Stimulated activated effector memory CD8-positive, alpha-beta T cell treated with anti-CD3 and anti-CD28 coated beads, Interleukin-12 subunit alpha, Interleukin-12 subunit beta, amount 100 ng/mL, for 72 hours (primary cell): ENCODE data around the gene CLDND2.

Experiments used
- ATAC-seq: fragments of 150-1000 bp; cut with Tn5 transposase; 2 replicates; pipeline ENCODE4 v1.10.0; 2021
- DNase-seq, 2 donors: peaks; one replicate each; pipeline ENCODE4 v3.0.0; 2021 to 2022; ENCODE audit warnings: low spot score in 2 of 2
- H3K27ac Mint-ChIP-seq: one replicate; pipeline ENCODE4 v1.8.0; 2022; ENCODE audit warnings: mild to moderate bottlenecking, mixed read lengths
- H3K36me3 Mint-ChIP-seq: one replicate; pipeline ENCODE4 v1.8.0; 2022; ENCODE audit warnings: mild to moderate bottlenecking, mixed read lengths
- H3K4me1 Mint-ChIP-seq: one replicate; pipeline ENCODE4 v1.8.0; 2022; ENCODE audit warnings: mixed read lengths
- H3K4me3 Mint-ChIP-seq: one replicate; pipeline ENCODE4 v1.8.0; 2022; ENCODE audit warnings: mild to moderate bottlenecking, mixed read lengths
- H3K9me3 Mint-ChIP-seq: one replicate; pipeline ENCODE4 v1.8.0; 2022; ENCODE audit warnings: mixed read lengths

CLDND2 gene

DNA sequence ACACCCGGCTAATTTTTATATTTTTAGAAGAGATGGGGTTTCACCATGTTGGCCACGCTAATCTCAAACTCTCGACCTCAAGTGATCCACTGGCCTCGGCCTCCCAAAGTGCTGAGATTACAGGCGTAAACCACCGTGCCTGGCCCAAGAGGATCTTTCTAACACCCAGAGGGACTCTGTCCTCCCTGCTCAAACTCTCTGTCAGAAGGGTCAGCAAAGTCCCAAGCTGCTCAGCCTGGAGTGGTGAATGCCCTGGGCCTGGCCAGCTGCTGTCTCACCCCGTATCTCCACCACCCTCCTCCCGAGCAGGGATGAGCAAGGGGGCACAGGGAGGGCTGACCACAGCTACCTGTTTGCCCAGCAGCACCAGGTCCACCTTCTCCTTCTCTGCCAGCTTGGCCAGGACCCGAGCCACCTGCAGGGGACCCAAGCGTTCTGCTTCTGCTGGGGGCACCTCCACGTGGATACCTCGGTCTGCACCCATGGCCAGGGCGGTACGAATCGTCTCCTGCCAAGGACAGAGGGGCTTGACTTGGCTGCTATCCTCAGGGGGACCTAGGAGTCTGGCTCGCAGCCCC lies 15.9 kb downstream of the CLDND2 start:
- H3K4me1 Mint-ChIP-seq, result peaks cover 33% of the 10 kb centered on the region
- DNase-seq (no peak), ATAC-seq (no peak)
- no peaks in the 10 kb centered on the region for H3K9me3 Mint-ChIP-seq
- peak overlapping the region; percentile 71 for H3K27ac Mint-ChIP-seq
- no peak overlapping the region for H3K4me3 Mint-ChIP-seq
- peaks cover 54% of the 10 kb centered on the region for H3K36me3 Mint-ChIP-seq

DNA sequence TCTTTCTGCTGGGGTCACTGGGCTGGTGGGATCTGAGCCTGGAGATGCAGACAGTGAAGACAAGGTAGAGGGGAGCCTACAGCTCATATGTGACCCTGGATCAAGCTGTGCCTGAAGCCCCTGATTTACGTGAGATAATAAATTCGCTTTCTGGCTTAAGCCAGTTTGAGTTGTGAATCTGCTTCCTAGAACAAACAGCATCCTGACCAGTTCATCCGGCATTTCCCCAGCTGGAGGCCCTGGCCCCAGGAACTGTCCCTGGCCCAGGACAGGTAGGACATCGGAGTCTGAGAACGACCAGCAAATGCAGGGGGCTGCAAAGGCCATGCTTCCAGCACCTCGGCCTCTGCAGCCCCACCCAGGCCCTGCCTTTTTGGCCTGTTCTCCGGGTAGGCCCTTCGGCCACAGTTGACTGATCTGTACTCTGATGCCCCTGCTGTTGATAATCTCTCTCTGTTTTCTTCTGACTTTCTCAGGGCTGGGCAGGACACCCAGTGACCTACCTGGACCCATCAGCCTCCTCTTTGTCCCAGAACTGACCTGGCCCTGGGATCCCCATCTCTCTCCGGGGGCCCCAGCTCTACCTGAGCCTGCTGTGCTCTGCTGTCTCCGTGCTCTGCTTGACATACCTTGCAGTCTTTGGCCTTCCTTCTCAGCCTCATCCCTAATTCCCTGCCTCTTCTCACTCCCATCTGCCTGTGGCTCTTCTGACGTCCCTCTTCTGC lies 17.4 kb downstream of the CLDND2 start:
- ATAC-seq (no peak), DNase-seq (no peak)
- Mint-ChIP-seq H3K27ac (peak overlapping the region; percentile 71), H3K9me3 (no peaks in the 10 kb centered on the region), H3K4me1 (peaks cover 24% of the 10 kb centered on the region), H3K4me3 (no peak overlapping the region), H3K36me3 (peaks cover 56% of the 10 kb centered on the region)

DNA sequence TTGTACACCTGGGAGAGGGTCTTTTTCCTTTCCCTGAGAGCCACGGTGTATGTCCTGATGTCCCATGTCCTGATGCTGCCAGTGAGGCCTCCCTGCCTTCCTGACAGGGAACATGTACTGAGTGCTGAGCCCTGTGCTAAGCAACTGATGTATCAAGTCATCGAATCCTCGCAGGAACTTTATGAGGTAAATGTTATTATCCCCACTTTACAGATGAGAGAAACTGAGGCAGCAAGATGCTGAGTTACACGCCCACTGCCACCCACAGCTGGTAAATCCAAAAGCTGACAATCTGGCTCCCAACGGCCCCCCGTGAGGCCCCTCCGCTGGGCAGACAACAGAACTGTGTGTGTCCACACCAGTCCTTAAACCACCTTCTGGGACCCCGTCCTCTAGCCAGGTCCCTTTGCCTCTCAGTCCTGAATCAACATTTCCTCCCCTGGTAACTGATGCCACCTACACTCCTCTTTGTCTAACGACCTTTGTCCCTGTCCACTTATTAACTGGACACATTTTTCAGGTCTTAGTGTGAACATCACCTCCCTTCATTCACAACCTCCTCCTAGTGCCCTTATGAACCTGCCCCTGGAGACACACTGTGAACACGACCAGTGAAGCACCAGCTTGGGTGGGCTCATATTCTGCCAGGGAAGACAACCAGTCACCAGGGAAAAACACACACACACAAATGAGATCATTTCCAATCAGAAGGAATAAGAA lies 21.4 kb downstream of the CLDND2 start:
- Mint-ChIP-seq H3K9me3 (no peaks in the 10 kb centered on the region), H3K4me1 (peaks cover 24% of the 10 kb centered on the region), H3K27ac (peak overlapping the region; percentile 36), H3K4me3 (no peak overlapping the region), H3K36me3 (peaks cover 59% of the 10 kb centered on the region)
- ATAC-seq, result no peak
- DNase-seq, result no peak

DNA sequence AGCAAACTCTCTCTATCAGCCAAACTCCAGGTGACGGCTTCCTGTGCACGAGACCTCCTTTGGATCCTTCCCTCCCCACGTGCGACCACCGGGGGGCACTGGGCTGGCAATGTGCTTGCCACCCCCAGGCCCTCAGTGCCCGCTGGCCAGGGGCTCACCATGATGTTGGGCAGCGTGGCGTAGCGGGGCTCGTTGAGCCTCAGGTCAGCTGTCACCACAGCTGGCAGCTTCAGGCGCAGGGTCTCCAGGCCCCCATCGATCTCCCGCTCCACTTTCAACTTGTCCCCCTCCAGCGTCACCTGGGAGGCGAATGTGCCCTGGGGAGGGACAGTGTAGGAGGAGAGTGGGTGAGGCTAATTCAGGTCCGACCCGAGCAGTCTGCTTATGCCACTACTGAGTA lies 22.1 kb downstream of the CLDND2 start:
- Mint-ChIP-seq H3K4me1 (peaks cover 19% of the 10 kb centered on the region), H3K36me3 (peaks cover 53% of the 10 kb centered on the region)
- ATAC-seq, result no peak

DNA sequence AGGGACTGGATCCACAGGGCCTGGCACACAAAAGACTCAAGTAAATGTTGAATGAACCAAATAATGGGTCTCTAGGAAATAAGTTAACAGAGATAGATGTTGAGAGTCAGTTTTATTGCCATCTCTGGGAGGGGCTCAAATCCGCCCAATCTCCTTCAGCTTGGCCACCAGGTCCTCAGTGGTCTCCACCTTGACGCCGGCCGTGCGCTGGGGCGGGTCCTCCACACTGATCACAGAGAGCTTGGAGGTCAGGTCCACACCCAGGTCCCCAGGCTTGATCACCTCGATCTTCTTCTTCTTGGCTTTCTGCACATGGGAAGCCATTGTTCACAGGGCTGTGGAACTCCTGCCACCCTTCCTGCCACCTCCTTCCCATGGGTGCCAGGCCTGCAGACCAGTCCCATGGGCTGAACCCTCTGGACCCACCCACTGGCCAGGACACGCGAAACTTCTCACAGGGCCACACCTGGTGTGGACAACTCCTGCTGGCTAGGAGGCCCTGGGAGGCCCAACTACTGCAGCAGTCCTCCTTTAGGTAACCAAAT lies 23.7 kb downstream of the CLDND2 start:
- no peaks in the 10 kb centered on the region for H3K9me3 Mint-ChIP-seq
- H3K36me3 Mint-ChIP-seq, result peaks cover 42% of the 10 kb centered on the region
- DNase-seq (no peak), ATAC-seq (no peak)
- no peak overlapping the region for H3K4me3 Mint-ChIP-seq
- H3K27ac Mint-ChIP-seq, result peak overlapping the region; percentile 44
- peaks cover 22% of the 10 kb centered on the region for H3K4me1 Mint-ChIP-seq

More for the DNA sequence above, 22.1 kb downstream of the CLDND2 start:
- H3K9me3 Mint-ChIP-seq, result no peaks in the 10 kb centered on the region
- no peak overlapping the region for H3K4me3 Mint-ChIP-seq
- no peak for DNase-seq
- H3K27ac Mint-ChIP-seq, result no peak overlapping the region

DNA sequence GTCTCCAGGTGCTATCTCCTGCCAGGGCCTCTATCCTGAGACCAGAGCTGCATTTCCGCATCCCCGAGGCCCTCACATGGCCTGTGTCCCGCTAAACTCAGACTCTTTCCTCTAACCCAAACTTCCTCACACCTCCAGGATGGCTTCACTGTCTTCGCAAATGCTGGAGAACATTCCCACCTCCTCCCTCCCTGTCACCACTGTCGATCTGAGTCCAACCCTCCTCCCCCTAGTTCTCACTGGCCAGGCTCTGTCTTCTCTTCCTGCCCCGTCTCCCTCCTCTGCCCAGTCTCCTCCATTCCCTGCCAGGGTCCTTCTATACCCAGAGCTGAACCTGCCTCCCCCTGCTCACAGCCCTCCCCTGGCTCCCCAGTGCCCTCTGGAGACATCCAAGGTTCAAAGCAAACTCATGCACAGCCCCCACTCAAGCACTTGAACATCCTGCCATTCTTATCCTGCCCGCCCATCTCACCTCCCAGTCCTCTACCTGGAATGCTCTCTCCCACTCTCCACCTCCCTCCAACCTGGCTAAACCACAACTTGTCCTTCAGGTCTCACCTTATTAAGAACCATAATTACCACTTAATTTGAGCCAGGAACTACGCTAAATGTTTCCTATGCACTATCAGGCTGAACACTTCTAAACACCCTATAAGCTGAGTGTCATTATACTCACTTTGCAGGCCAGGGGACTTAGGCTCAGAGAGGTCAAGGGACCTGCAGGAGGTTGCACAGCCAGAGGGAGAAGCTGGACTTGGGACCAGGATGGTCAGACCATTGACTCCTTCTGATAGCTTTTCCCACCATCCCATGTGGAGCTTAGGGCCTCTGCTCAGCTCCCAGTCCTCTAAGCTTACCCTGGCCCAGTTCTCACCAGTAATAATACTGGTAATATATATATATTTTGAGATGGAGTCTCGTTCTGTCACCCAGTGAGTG lies 25.9 kb downstream of the CLDND2 start:
- DNase-seq, result no peak
- H3K27ac Mint-ChIP-seq, result peak overlapping the region; percentile 23
- no peak for ATAC-seq
- no peak overlapping the region for H3K4me3 Mint-ChIP-seq
- no peaks in the 10 kb centered on the region for H3K9me3 Mint-ChIP-seq
- H3K36me3 Mint-ChIP-seq, result peaks cover 24% of the 10 kb centered on the region
- peaks cover 37% of the 10 kb centered on the region for H3K4me1 Mint-ChIP-seq

DNA sequence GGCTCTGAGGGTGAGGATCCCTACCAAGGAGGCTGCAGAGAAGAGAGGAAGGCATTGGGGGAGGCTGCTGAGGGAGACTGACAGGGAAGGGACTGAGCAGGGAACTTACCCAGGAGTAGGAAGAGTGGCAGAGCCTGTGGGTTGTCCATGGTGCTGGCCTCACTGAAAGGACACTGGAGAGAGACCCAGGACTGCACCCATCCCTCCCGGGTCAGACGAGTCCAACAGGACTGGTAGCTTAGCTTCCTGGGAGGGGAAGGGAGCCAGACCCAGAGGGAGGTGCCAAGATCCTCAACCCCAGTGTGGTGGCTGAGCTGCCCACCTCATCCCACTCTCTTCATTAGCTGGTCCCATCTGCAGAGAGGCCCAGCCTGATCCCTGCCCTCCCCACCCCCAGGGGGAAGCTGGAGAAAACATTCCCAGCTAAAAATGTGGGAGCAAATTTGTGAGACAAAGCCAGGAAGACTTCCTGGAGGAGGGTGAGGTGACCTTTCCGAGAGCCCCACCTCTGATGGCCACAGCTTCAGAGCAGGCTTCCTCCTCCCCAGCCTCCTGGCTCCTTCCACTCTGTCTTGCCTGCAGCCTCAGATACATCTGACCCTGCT lies 26.7 kb downstream of the CLDND2 start, which contains the start of gene VSIG10L:
TSS of gene VSIG10L (minus strand) at position 164 of the 605 bp plus-strand sequence. CDS start at position 149, 15 bp downstream.
- DNase-seq (no peak), ATAC-seq (no peak)
- peak within 1 kb of the TSS; percentile 85 for H3K4me3 Mint-ChIP-seq
- H3K36me3 Mint-ChIP-seq, result peaks cover 21% of the 10 kb centered on the region
- no peaks in the 10 kb centered on the region for H3K9me3 Mint-ChIP-seq
- peaks cover 37% of the 10 kb centered on the region for H3K4me1 Mint-ChIP-seq
- H3K27ac Mint-ChIP-seq, result peak within 1 kb of the TSS; percentile 23

DNA sequence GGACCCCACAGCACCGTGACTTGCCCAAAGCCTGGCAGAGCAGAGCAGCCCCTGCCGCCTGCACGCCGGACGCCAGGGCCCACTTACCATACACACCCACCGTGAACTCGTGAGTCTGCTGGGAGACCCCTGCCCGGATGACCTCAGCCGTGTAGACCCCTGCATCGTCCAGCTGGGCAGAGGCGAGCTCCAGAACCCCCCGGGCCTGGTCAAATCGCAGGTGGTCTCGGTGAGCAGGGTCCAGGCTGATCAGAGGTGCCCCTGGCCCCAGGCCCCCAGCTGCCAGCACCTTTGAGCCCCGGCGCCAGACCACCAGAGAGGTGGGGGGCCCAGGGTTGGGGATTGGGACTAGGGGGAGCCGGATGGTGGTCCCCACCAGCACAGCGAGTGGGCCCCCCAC lies 27.7 kb downstream of the CLDND2 start:
- DNase-seq (no peak), ATAC-seq (no peak)
- no peaks in the 10 kb centered on the region for H3K9me3 Mint-ChIP-seq
- H3K27ac Mint-ChIP-seq, result no peak overlapping the region
- peaks cover 37% of the 10 kb centered on the region for H3K4me1 Mint-ChIP-seq
- peaks cover 21% of the 10 kb centered on the region for H3K36me3 Mint-ChIP-seq
- peak overlapping the region; percentile 85 for H3K4me3 Mint-ChIP-seq

DNA sequence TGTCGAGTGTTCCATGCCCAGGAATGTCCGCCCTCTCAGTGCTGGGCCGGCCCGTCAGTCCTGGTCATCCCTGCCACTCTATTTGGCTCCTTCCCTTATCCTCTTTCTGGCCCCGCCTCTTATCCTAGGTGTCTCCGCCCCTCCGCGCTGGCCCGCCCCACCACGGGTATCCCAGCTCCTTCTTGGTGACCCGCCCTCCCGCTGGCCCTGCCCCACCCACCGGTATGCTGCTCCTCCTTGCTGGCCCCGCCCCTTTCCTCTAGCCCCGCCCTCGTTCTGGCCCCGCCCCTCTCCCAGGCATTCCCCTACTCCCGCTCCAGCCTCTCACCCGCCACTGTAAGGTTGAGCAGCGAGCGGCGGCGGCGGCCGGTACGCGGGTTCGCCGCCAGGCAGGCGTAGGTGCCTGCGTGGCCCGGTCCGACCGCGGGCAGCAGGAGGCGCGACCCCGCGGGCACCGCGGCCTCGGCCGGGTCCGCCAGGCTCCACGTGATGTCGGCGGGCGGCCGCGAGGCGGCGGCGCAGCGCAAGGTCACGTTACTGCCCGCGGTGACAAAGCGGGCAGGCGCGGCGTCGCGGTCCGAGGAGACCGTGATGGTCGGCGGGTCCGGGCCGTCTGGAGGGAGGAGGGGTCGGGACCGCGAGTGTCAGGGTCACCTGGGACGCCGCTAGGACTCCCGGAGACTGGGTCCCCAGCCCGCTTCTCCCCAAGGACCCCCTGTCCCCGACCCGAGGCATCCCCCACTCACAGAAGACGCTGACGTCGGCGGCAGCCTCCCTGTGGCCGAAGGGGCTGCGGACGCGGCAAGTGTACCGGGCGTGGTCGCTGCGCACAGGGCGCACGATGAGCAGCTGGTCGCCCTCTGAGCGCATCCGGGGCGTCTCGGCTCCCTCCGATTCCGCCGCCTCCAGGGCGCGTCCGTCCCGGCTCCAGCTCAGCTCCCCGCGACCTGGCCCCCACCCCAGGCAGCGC lies 28.8 kb downstream of the CLDND2 start:
- ATAC-seq (peak; percentile 86), DNase-seq (peak; percentile 86 to 96)
- Mint-ChIP-seq H3K9me3 (no peaks in the 10 kb centered on the region), H3K4me3 (peak overlapping the region; percentile 85), H3K4me1 (peaks cover 34% of the 10 kb centered on the region), H3K36me3 (peaks cover 18% of the 10 kb centered on the region), H3K27ac (peak overlapping the region; percentile 30)

DNA sequence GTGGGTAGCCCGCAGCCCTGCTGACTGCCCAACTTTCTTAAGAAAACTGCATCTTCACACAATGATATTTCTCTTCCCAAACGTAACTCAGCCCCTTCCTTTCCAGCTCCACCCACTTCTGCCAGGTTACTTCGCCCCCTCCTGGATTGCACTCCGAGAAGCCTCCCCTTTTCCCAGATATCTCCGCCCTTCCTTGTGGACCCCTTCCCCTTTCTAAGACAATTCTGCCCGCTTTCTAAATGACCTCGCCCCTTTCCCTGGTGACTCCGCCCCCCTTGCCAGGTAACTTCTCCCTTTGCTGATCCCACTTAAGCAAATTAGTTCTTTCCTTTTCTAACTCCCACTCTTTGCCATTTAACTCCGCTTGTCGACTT lies 29.5 kb downstream of the CLDND2 start:
- DNase-seq (no peak), ATAC-seq (peak; percentile 3)
- Mint-ChIP-seq H3K36me3 (peaks cover 12% of the 10 kb centered on the region), H3K4me1 (peaks cover 31% of the 10 kb centered on the region), H3K9me3 (no peaks in the 10 kb centered on the region), H3K27ac (peak overlapping the region; percentile 30), H3K4me3 (peak overlapping the region; percentile 85)

DNA sequence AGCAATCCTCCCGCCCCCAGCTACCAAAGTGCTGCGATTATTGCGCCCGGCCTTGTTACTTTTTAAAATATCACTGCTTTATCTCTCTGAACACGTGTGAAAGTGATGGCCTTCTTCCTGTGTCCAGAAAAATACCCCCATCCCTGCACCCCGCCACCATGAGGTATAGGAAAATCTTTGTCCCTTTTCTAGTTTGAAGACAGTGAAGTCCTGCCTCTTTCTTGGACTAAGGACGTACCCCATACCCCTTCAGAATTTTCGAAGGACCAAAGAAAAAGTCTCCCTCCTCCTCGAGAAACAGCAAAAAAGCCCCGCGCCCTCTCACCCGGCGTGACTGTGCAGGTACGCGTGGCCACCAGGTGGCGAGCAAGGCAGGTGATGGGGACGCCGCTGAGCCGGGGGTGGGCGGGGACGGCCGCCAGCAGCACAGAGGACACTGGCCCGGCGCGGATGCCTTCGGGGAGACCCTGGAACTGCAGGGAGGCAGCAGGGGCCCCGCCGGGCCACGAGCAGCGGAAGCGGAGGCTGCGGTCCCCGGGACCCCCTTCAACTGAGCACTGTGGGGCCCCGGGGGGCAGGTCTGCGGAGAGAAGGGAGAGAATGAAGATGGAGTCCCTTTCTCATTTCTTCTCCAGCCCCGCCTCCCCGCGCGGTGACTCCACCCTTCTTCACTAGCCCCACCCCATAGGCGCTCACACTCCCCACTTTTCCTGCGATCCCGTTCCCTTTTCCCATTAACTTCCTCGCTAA lies 30.1 kb downstream of the CLDND2 start:
- Mint-ChIP-seq H3K36me3 (peaks cover 12% of the 10 kb centered on the region), H3K4me1 (peaks cover 31% of the 10 kb centered on the region), H3K27ac (peak overlapping the region; percentile 30), H3K4me3 (peak overlapping the region; percentile 85), H3K9me3 (no peaks in the 10 kb centered on the region)
- DNase-seq, result peak; percentile 86 to 94
- peak; percentile 81 for ATAC-seq

DNA sequence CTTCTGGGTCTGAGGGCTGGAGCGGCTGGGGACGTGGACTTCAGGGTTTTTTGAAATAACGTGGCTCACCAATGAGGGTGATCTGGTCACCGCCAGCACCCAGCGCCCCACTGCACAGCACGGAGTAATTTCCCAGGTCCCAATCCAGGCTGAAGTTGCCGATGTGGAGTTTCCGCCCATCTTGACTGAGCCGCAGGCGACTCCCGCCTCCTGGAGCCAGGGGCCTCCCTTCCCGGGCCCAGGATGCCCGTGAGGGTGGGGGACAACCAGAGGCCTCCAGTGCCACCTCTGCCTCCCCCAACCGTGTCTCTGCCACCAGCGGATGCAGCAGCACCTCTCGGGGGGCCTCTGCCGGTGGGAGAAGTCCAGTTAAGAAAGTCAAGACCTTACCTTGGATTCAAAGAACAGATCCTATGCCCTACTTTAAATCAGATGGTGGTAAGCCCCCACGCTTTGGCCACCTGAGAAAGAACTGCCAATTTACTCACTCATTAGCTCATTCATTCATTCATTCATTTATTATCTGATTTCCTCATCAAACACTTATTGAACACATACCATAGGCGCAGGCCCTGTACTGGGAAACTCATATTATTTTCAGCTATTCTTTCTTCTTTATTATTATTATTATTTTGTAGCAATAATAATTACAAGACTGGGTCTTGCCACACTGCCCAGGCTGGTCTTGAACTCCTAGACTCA lies 30.8 kb downstream of the CLDND2 start:
- H3K27ac Mint-ChIP-seq, result no peak overlapping the region
- ATAC-seq, result no peak
- H3K4me1 Mint-ChIP-seq, result peaks cover 29% of the 10 kb centered on the region
- no peak for DNase-seq
- H3K4me3 Mint-ChIP-seq, result peak overlapping the region; percentile 85
- peaks cover 12% of the 10 kb centered on the region for H3K36me3 Mint-ChIP-seq
- H3K9me3 Mint-ChIP-seq, result no peaks in the 10 kb centered on the region
